SK-MEL-5 (cell line): ENCODE results near the gene UBTD1. TPM values are rescaled to one million over a fixed set of nuclear protein-coding genes. Genes with fewer than 3 reads are reported as not detected.
"Not testable (repeated sequence)": the region's sequence is repeated elsewhere in the genome, so short reads cannot be mapped to it uniquely, and the experiment has no call there.

Source experiments
- DNase-seq: peaks from one replicate; pipeline ENCODE4 v3.0.0-alpha.2; 2016; ENCODE audit warnings: low read depth, low spot score
- in situ Hi-C: cut with HindIII; loops from 2 replicates; pipeline ENCODE4 v1.10.0; 2016; ENCODE audit warnings: low sequenced_read_pairs, high pct_unique_total_duplicates, low pct_unique_long_range_greater_than_20kb
- total RNA-seq: library from RNA; depleted of rRNA; stranded (reverse); fragments of >200 nt; shearing (Covaris generic); gene quantifications from 2 replicates; pipeline ENCODE4 v1.2.3, GENCODE V29; 2014

Gene UBTD1
- total RNA-seq, 1 experiment from 2014 or later, result 12.7 TPM

GRCh38 chr10:97475936-97476594 is 22.7 kb upstream of the UBTD1 start:
- in situ Hi-C loops, result no loop called here
- DNase-seq, result no peak

GRCh38 chr10:97479410-97479809 is 19.3 kb upstream of the UBTD1 start:
- DNase-seq, in situ Hi-C loops: not testable (repeated sequence)

GRCh38 chr10:97479939-97480338 is 18.8 kb upstream of the UBTD1 start:
- DNase-seq, result peak; percentile 33
- in situ Hi-C loops, result no loop called here

GRCh38 chr10:97481071-97481470 is 17.7 kb upstream of the UBTD1 start:
- no peak for DNase-seq
- in situ Hi-C loops, result no loop called here

GRCh38 chr10:97482381-97482780 is 16.3 kb upstream of the UBTD1 start:
- no peak for DNase-seq
- in situ Hi-C loops, result no loop called here

- DNase-seq, result no peak
- in situ Hi-C loops, result no loop called here
These were observed 15.2 kb upstream of the UBTD1 start for GRCh38 chr10:97483506-97483905.

- in situ Hi-C loops, result no loop called here
- DNase-seq, result no peak
These were observed 14.8 kb upstream of the UBTD1 start for GRCh38 chr10:97483921-97484320.

- in situ Hi-C loops, result no loop called here
- no peak for DNase-seq
These were observed 13.0 kb upstream of the UBTD1 start for GRCh38 chr10:97485647-97486281.

GRCh38 chr10:97490592-97490991 is 8.1 kb upstream of the UBTD1 start:
- in situ Hi-C loops, result no loop called here
- DNase-seq, result no peak

GRCh38 chr10:97494151-97494550 is 4.6 kb upstream of the UBTD1 start:
- in situ Hi-C loops, result no loop called here
- DNase-seq, result peak; percentile 88

GRCh38 chr10:97494863-97495506 is 3.7 kb upstream of the UBTD1 start:
- peak; percentile 57 for DNase-seq
- in situ Hi-C loops, result no loop called here

GRCh38 chr10:97497572-97498075 is 1.1 kb upstream of the UBTD1 start:
- in situ Hi-C loops, result no loop called here

GRCh38 chr10:97498076-97498840 is 466 bp upstream of the UBTD1 start, which contains the start of gene MMS19:
MMS19 (minus strand) TSS chr10:97498422; CDS start chr10:97498384, 38 bp downstream.
- in situ Hi-C loops, result no loop called here

More at GRCh38 chr10:97497572-97498075, 1.1 kb upstream of the UBTD1 start:
- DNase-seq, result peak; percentile 78

GRCh38 chr10:97499561-97500296 is 1.0 kb downstream of the UBTD1 start:
- no peak for DNase-seq
- in situ Hi-C loops, result no loop called here

More at GRCh38 chr10:97498076-97498840, 466 bp upstream of the UBTD1 start, which contains the start of gene MMS19:
- DNase-seq, result peak; percentile 95

- DNase-seq, result no peak
These were observed 1.5 kb downstream of the UBTD1 start for GRCh38 chr10:97500297-97500575.

GRCh38 chr10:97502916-97503315 is 4.2 kb downstream of the UBTD1 start:
- in situ Hi-C loops, result no loop called here
- DNase-seq, result no peak

More at GRCh38 chr10:97500297-97500575, 1.5 kb downstream of the UBTD1 start:
- in situ Hi-C loops, result no loop called here

GRCh38 chr10:97503406-97503805 is 4.7 kb downstream of the UBTD1 start:
- DNase-seq, result no peak
- in situ Hi-C loops, result no loop called here
